CD4-positive, alpha-beta T cell (primary cell): ENCODE results near the gene OR2Y1. TPM values are rescaled to one million over a fixed set of nuclear protein-coding genes. Genes with fewer than 3 reads are reported as not detected.

Source experiments
- ATAC-seq: fragments of 200-7000 bp; cut with Tn5 transposase; one replicate; pipeline ENCODE4 v1.10.0; 2022; ENCODE audit warnings: mild to moderate bottlenecking; ENCODE audit not compliant: poor library complexity
- CTCF ChIA-PET: fragments of 350-600 bp; sonication (Branson Sonifier 250); formaldehyde crosslinking; loops from one replicate; lab custom pipeline; 2021; ENCODE audit warnings: antibody characterized with exemption, inconsistent platforms; lab: Charles Lee
- POLR2A ChIA-PET: fragments of 350-600 bp; sonication (Branson Sonifier 250); formaldehyde crosslinking; loops from one replicate; lab custom pipeline; 2021; ENCODE audit warnings: antibody characterized with exemption, inconsistent platforms; lab: Charles Lee
- DNase-seq, 14 experiments: peaks; one replicate each; pipeline ENCODE4 v3.0.0-alpha.2; 2013 to 2020; ENCODE audit warnings: mixed read lengths in 2 of 14
- H3K27ac ChIP-seq, 2 donors: one replicate each; pipeline versions ENCODE4 v1.5.1 to v1.7.0; 2013; ENCODE audit warnings: low read length in 2 of 2, low read depth in 1 of 2, mild to moderate bottlenecking in 1 of 2
- H3K27me3 ChIP-seq, 2 experiments: 1 replicate in 1 of 2; 2 replicates in 1 of 2; pipeline versions ENCODE4 v1.6.1 to v1.7.0; 2013; ENCODE audit warnings: low read length in 2 of 2, control low read depth in 1 of 2, mild to moderate bottlenecking in 1 of 2, moderate library complexity in 1 of 2; ENCODE audit not compliant: insufficient read depth in 2 of 2, control insufficient read depth in 1 of 2
- H3K36me3 ChIP-seq: one replicate; pipeline ENCODE4 v1.6.1; 2013; ENCODE audit warnings: low read length, control low read depth; ENCODE audit not compliant: insufficient read depth
- H3K4me1 ChIP-seq: one replicate; pipeline ENCODE4 v1.6.1; 2013; ENCODE audit warnings: low read length, control low read depth; ENCODE audit not compliant: insufficient read depth
- H3K4me3 ChIP-seq: one replicate; pipeline ENCODE4 v1.5.1; 2013; ENCODE audit warnings: mild to moderate bottlenecking, low read length, moderate library complexity
- H3K9me3 ChIP-seq, 2 experiments: 1 replicate in 1 of 2; 2 replicates in 1 of 2; pipeline versions ENCODE4 v1.6.1 to v1.7.0; 2013; ENCODE audit warnings: low read length in 2 of 2, mild to moderate bottlenecking in 2 of 2, control low read depth in 1 of 2, moderate library complexity in 1 of 2; ENCODE audit not compliant: control insufficient read depth in 1 of 2, insufficient read depth in 1 of 2
- H3K27ac Mint-ChIP-seq: one replicate; pipeline ENCODE4 v1.8.0; 2020; ENCODE audit warnings: mixed read lengths
- H3K27me3 Mint-ChIP-seq: one replicate; pipeline ENCODE4 v1.8.0; 2021; ENCODE audit warnings: mixed read lengths
- H3K36me3 Mint-ChIP-seq: one replicate; pipeline ENCODE4 v1.8.0; 2021; ENCODE audit warnings: low read depth, mixed read lengths
- H3K4me1 Mint-ChIP-seq: one replicate; pipeline ENCODE4 v1.8.0; 2021; ENCODE audit warnings: low read depth, mixed read lengths
- H3K4me3 Mint-ChIP-seq: one replicate; pipeline ENCODE4 v1.8.0; 2020; ENCODE audit warnings: mild to moderate bottlenecking, mixed read lengths
- H3K9me3 Mint-ChIP-seq: one replicate; pipeline ENCODE4 v1.8.0; 2020; ENCODE audit warnings: mixed read lengths
- intact Hi-C, 2 experiments: fragments of 100-400 bp; cut with DNase I in 1 of 2; cut with micrococcal nuclease in 1 of 2; formaldehyde crosslinking; loops; one replicate each; pipeline versions ENCODE4 v1.15.1 to v1.9.0; 2023 to 2025; cut with DNase I, micrococcal nuclease
- total RNA-seq, 174 experiments: library from RNA in 2 of 174; stranded (reverse) in 2 of 174; gene quantifications; one replicate each; pipeline ENCODE4 v1.2.3 and lab custom pipeline; 2021 to 2026
- TF ChIP-seq, protein P1 (sequence below): fragments of 200-600 bp; IDR thresholded peaks from one replicate; pipeline ENCODE4 v1.8.0; 2022; ENCODE audit warnings: antibody characterized with exemption, mild to moderate bottlenecking

The OR2Y1 gene
- total RNA-seq, 2 experiments from 2014 or later: not detected

- TF ChIP-seq, protein P1, sequence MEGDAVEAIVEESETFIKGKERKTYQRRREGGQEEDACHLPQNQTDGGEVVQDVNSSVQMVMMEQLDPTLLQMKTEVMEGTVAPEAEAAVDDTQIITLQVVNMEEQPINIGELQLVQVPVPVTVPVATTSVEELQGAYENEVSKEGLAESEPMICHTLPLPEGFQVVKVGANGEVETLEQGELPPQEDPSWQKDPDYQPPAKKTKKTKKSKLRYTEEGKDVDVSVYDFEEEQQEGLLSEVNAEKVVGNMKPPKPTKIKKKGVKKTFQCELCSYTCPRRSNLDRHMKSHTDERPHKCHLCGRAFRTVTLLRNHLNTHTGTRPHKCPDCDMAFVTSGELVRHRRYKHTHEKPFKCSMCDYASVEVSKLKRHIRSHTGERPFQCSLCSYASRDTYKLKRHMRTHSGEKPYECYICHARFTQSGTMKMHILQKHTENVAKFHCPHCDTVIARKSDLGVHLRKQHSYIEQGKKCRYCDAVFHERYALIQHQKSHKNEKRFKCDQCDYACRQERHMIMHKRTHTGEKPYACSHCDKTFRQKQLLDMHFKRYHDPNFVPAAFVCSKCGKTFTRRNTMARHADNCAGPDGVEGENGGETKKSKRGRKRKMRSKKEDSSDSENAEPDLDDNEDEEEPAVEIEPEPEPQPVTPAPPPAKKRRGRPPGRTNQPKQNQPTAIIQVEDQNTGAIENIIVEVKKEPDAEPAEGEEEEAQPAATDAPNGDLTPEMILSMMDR: no peak
- H3K27me3 Mint-ChIP-seq: no peaks in the 10 kb centered on the region
- Histone ChIP-seq H3K36me3 (peaks cover 37% of the 10 kb centered on the region), H3K27me3 (no peaks in the 10 kb centered on the region), H3K9me3 (no peaks in the 10 kb centered on the region), H3K27ac (peak overlapping the region in 1 of 2 donors; percentile 17), H3K4me3 (no peak overlapping the region), H3K4me1 (peaks cover 51% of the 10 kb centered on the region)
- H3K4me1 Mint-ChIP-seq: peaks cover 45% of the 10 kb centered on the region
- POLR2A ChIA-PET: interaction anchor here (0.7 to 6.8 kb wide), 4 partner anchors 16 to 44 kb away, joined by 3 to 40 read pairs (median 21); partner anchors contain the start of gene MGAT1
- peak overlapping the region; percentile 85 for H3K27ac Mint-ChIP-seq
- DNase-seq (no peak), ATAC-seq (no peak)
- no peak overlapping the region for H3K4me3 Mint-ChIP-seq
- peaks cover 33% of the 10 kb centered on the region for H3K36me3 Mint-ChIP-seq
- intact Hi-C loops: loop anchor here (2.0 to 10.0 kb wide), 4 partner anchors 14 to 371 kb away; no protein-coding TSS in a partner anchor
- H3K9me3 Mint-ChIP-seq: no peaks in the 10 kb centered on the region
- CTCF ChIA-PET: no interaction called here
These were observed 46.9 kb upstream of the OR2Y1 start for GRCh38 chr5:180786531-180787398.

DNA sequence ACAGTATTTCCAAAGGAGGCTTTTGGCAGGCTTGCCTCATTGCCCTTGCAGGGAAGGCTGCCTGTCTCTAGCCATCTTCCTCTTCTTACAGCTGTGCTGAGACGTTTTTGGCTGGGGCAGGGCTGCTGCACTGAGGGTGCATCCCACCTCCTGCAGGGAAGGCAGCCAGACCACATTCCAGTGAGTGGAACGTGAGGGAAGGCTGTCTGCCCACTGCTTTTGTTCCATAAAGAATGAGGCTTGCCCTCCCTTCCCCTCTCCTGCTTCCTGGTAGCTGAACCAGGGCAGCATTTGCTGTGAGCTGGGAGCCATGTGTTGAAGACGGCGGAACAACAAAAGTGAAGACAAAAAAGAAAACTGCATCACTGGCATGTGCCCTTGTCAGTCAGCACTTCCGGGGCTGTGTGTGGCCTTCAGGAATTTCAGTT is 46.0 kb upstream of the OR2Y1 start:
- H3K9me3 ChIP-seq: no peaks in the 10 kb centered on the region
- ChIA-PET CTCF (no interaction called here), POLR2A (interaction anchor here (0.6 to 6.8 kb wide), 6 partner anchors 17 to 81 kb away, joined by 3 to 40 read pairs (median 4); partner anchors contain the start of gene MGAT1)
- Mint-ChIP-seq H3K27me3 (no peaks in the 10 kb centered on the region), H3K27ac (peak overlapping the region; percentile 85), H3K4me3 (no peak overlapping the region), H3K9me3 (no peaks in the 10 kb centered on the region), H3K36me3 (peaks cover 23% of the 10 kb centered on the region), H3K4me1 (peaks cover 45% of the 10 kb centered on the region)
- DNase-seq: no peak
- intact Hi-C loops: loop anchor here (2.0 to 10.0 kb wide), 6 partner anchors 15 to 371 kb away; partner anchors contain the start of gene MGAT1 (in 1 of the 2)
- TF ChIP-seq, protein P1: no peak
- peaks cover 41% of the 10 kb centered on the region for H3K4me1 ChIP-seq
- H3K27ac ChIP-seq: no peak overlapping the region
- H3K36me3 ChIP-seq: peaks cover 28% of the 10 kb centered on the region
- ATAC-seq: peak; percentile 17
- no peaks in the 10 kb centered on the region for H3K27me3 ChIP-seq
- H3K4me3 ChIP-seq: no peak overlapping the region

- Mint-ChIP-seq H3K27me3 (no peaks in the 10 kb centered on the region), H3K4me3 (no peak overlapping the region), H3K4me1 (peaks cover 45% of the 10 kb centered on the region), H3K9me3 (no peaks in the 10 kb centered on the region), H3K27ac (peak overlapping the region; percentile 85), H3K36me3 (peaks cover 17% of the 10 kb centered on the region)
- intact Hi-C loops: loop anchor here (2.0 to 10.0 kb wide), 5 partner anchors 18 to 372 kb away; partner anchors contain the start of gene MGAT1 (in 1 of the 2)
- no peak overlapping the region for H3K4me3 ChIP-seq
- H3K4me1 ChIP-seq: peaks cover 36% of the 10 kb centered on the region
- DNase-seq (no peak), ATAC-seq (no peak)
- no peaks in the 10 kb centered on the region for H3K9me3 ChIP-seq
- ChIA-PET CTCF (interaction anchor here (0.6 to 2.3 kb wide), 17 partner anchors 10 to 298 kb away, joined by 3 to 14 read pairs (median 3); partner anchors contain the start of gene MGAT1), POLR2A (interaction anchor here (0.9 to 6.8 kb wide), 8 partner anchors 15 to 403 kb away, joined by 3 to 40 read pairs (median 4); partner anchors contain the start of genes MGAT1 and ZFP62)
- no peak overlapping the region for H3K27ac ChIP-seq
- TF ChIP-seq, protein P1: no peak
- no peaks in the 10 kb centered on the region for H3K27me3 ChIP-seq
- H3K36me3 ChIP-seq: peaks cover 22% of the 10 kb centered on the region
These were observed 45.4 kb upstream of the OR2Y1 start for GRCh38 chr5:180785121-180785781.
